HFF-Myc (cell line): ENCODE data around the gene SYNPR.

ENCODE experiments used
- DNase-seq: peaks from one replicate; pipeline ENCODE4 v3.0.0-alpha.2; 2011; ENCODE audit warnings: low read depth; ENCODE audit errors: extremely low read depth
- H3K4me3 ChIP-seq: replicated peaks from 2 replicates; pipeline ENCODE4 v1.5.1; 2011; ENCODE audit warnings: low read depth, mild to moderate bottlenecking, control low read depth, low read length
- CTCF ChIP-seq: IDR thresholded peaks from 2 replicates; pipeline ENCODE4 v1.5.1; 2012; ENCODE audit warnings: mild to moderate bottlenecking, low read depth, low read length, control low read depth; ENCODE audit errors: missing control alignments

Gene SYNPR

GRCh38 chr3:63471781-63472180 lies 193.7 kb downstream of the SYNPR start:
- TF ChIP-seq CTCF = no peak

GRCh38 chr3:63473641-63474166 lies 195.6 kb downstream of the SYNPR start:
- no peak for TF ChIP-seq CTCF
- no peak for DNase-seq
- H3K4me3 ChIP-seq = no peak overlapping the region

More at GRCh38 chr3:63471781-63472180, 193.7 kb downstream of the SYNPR start:
- DNase-seq = no peak
- H3K4me3 ChIP-seq = no peak overlapping the region

GRCh38 chr3:63474828-63475518 lies 196.9 kb downstream of the SYNPR start:
- no peak for DNase-seq
- no peak for TF ChIP-seq CTCF

GRCh38 chr3:63477494-63478129 lies 199.5 kb downstream of the SYNPR start:
- no peak for DNase-seq
- no peak for TF ChIP-seq CTCF

More at GRCh38 chr3:63474828-63475518, 196.9 kb downstream of the SYNPR start:
- H3K4me3 ChIP-seq = no peak overlapping the region

GRCh38 chr3:63478990-63479660 lies 201.0 kb downstream of the SYNPR start:
- no peak overlapping the region for H3K4me3 ChIP-seq
- TF ChIP-seq CTCF = no peak
- no peak for DNase-seq

More at GRCh38 chr3:63477494-63478129, 199.5 kb downstream of the SYNPR start:
- no peak overlapping the region for H3K4me3 ChIP-seq

- no peak overlapping the region for H3K4me3 ChIP-seq
- no peak for TF ChIP-seq CTCF
- DNase-seq = no peak
Measured at GRCh38 chr3:63479661-63480035, 201.5 kb downstream of the SYNPR start.
